Activated CD8-positive, alpha-beta T cell treated with anti-CD3 and anti-CD28 coated beads for 36 hours (primary cell): ENCODE data around the gene ADGRG6. TPM values are rescaled to one million over a fixed set of nuclear protein-coding genes. Genes with fewer than 3 reads are reported as not detected.

ENCODE experiments used
- ATAC-seq: fragments of 200-7000 bp; cut with Tn5 transposase; one replicate; pipeline ENCODE4 v1.10.0; 2021; ENCODE audit warnings: mild to moderate bottlenecking, moderate library complexity
- CTCF ChIA-PET: fragments of 350-600 bp; sonication (Branson Sonifier 250); formaldehyde crosslinking; loops from one replicate; lab custom pipeline; 2021; ENCODE audit warnings: antibody characterized with exemption; lab: Charles Lee
- POLR2A ChIA-PET: fragments of 350-600 bp; sonication (Branson Sonifier 250); formaldehyde crosslinking; loops from one replicate; lab custom pipeline; 2021; ENCODE audit warnings: antibody characterized with exemption; lab: Charles Lee
- DNase-seq: peaks from one replicate; pipeline ENCODE4 v3.0.0-alpha.2; 2020
- H3K27ac Mint-ChIP-seq: one replicate; pipeline ENCODE4 v1.8.0; 2021; ENCODE audit warnings: mild to moderate bottlenecking, mixed read lengths
- H3K27me3 Mint-ChIP-seq: one replicate; pipeline ENCODE4 v1.8.0; 2021; ENCODE audit warnings: mixed read lengths
- H3K36me3 Mint-ChIP-seq: one replicate; pipeline ENCODE4 v1.8.0; 2021; ENCODE audit warnings: low read depth, mixed read lengths
- H3K4me1 Mint-ChIP-seq: one replicate; pipeline ENCODE4 v1.8.0; 2021; ENCODE audit warnings: low read depth, mixed read lengths
- H3K4me3 Mint-ChIP-seq: one replicate; pipeline ENCODE4 v1.8.0; 2021; ENCODE audit warnings: mild to moderate bottlenecking, moderate library complexity, mixed read lengths
- H3K9me3 Mint-ChIP-seq: one replicate; pipeline ENCODE4 v1.8.0; 2021; ENCODE audit warnings: mixed read lengths
- intact Hi-C: fragments of 100-400 bp; cut with micrococcal nuclease; formaldehyde crosslinking; loops from one replicate; pipeline ENCODE4 v1.10.0; 2022
- total RNA-seq, 2 experiments: library from RNA; stranded (reverse); gene quantifications; one replicate each; pipeline ENCODE4 v1.2.3, GENCODE V29; 2021
- TF ChIP-seq, protein P1 (sequence below): fragments of 200-600 bp; IDR thresholded peaks from one replicate; pipeline ENCODE4 v1.8.0; 2022; ENCODE audit warnings: antibody characterized with exemption, mild to moderate bottlenecking

The ADGRG6 gene
- total RNA-seq, 2 experiments from 2014 or later: 1.3 to 1.5 TPM

DNA sequence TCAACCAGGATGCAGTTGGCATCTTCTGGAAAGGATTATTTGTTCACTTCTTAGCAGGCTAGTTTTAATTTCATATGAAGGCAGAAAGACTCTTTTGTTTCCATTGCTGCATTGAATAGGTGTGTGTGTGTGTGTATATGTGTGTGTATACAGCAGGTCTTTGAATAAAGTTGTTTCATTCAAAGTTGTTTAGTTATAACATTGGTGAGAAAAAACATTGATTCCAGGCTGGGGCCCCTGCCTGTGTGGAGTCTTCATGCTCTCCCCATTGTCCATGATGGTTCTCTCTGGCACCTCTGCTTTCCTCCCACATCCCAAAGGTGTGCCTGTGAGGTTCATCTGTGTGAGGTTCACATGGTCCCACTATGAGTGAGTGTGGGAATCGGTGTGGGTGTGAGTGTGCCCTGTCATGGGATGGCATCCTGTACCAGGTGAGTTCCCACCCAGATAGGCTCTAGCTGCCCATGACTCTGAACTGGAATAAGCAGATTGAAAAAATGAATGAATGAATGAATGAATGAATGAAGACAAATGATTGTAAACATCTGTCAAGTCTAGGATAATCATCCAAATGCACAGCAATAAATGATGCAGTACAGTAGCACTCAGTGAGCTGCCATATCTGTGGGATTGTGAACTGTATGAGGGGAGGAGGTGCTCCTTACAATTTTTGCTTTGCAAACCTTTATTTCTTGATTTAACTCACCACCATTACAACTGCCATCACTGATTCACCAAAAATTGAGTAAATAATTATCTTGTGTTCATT lies 156.0 kb downstream of the ADGRG6 start:
- TF ChIP-seq, protein P1, sequence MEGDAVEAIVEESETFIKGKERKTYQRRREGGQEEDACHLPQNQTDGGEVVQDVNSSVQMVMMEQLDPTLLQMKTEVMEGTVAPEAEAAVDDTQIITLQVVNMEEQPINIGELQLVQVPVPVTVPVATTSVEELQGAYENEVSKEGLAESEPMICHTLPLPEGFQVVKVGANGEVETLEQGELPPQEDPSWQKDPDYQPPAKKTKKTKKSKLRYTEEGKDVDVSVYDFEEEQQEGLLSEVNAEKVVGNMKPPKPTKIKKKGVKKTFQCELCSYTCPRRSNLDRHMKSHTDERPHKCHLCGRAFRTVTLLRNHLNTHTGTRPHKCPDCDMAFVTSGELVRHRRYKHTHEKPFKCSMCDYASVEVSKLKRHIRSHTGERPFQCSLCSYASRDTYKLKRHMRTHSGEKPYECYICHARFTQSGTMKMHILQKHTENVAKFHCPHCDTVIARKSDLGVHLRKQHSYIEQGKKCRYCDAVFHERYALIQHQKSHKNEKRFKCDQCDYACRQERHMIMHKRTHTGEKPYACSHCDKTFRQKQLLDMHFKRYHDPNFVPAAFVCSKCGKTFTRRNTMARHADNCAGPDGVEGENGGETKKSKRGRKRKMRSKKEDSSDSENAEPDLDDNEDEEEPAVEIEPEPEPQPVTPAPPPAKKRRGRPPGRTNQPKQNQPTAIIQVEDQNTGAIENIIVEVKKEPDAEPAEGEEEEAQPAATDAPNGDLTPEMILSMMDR: no peak
- Mint-ChIP-seq H3K4me1 (peaks cover 9% of the 10 kb centered on the region), H3K9me3 (peaks cover 10% of the 10 kb centered on the region), H3K27me3 (no peaks in the 10 kb centered on the region), H3K36me3 (peaks cover 3% of the 10 kb centered on the region), H3K27ac (no peak overlapping the region), H3K4me3 (no peak overlapping the region)
- no peak for DNase-seq
- CTCF ChIA-PET: no interaction called here
- intact Hi-C loops: no loop called here
- POLR2A ChIA-PET: interaction anchor here (1.0 kb wide), 1 partner anchor 20 kb away, joined by 3 read pairs; no protein-coding TSS in a partner anchor
- ATAC-seq: no peak

DNA sequence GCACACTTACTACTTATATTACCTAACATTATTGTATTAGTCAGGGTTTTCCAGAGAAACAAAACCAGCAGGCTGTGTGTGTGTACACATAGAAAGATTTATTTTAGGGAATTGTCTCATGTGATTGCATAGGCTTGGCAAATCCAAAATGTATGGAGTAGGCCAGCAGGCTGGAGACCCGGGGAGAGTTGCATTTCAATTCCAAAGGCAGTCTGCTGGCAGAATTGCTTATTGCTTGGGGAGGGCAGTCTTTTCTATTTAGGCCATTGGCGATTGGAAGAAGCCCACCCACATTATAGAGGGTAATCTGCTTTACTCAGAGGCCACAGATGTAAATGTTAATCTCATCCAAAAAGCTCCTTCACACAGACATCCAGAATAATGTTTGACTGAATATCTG lies 157.0 kb downstream of the ADGRG6 start:
- CTCF ChIA-PET: interaction anchor here (0.8 kb wide), 1 partner anchor 606 kb away, joined by 3 read pairs; no protein-coding TSS in a partner anchor
- peaks cover 3% of the 10 kb centered on the region for H3K36me3 Mint-ChIP-seq
- intact Hi-C loops: no loop called here

DNA sequence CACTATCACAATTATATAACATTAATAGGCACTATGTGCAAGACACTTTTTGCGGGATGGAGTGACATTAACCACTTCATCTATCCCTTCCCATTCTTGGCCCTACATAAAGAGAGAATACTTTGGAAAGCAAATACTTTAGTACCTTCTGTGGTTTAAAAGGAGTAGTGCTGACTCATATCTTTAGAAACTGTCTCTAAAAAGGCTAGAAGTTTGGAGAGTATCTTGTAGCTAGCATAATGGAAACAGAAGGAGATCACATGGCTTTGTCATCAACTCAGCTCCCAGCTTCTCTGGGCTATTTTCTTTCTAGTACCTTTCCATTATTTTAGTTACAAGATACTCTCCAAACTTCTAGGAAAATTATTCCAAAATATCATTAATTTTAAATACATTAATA lies 157.5 kb downstream of the ADGRG6 start:
- Mint-ChIP-seq H3K27me3 (no peaks in the 10 kb centered on the region), H3K27ac (no peak overlapping the region), H3K4me1 (peaks cover 9% of the 10 kb centered on the region), H3K36me3 (peaks cover 3% of the 10 kb centered on the region), H3K9me3 (peaks cover 10% of the 10 kb centered on the region), H3K4me3 (no peak overlapping the region)
- TF ChIP-seq, protein P1: no peak
- intact Hi-C loops: no loop called here
- ChIA-PET POLR2A (no interaction called here), CTCF (interaction anchor here (0.8 kb wide), 2 partner anchors 16 to 605 kb away, joined by 3 read pairs; no protein-coding TSS in a partner anchor)
- ATAC-seq (peak; percentile 39), DNase-seq (no peak)

More for the DNA sequence above, 157.0 kb downstream of the ADGRG6 start:
- TF ChIP-seq, protein P1: no peak
- H3K9me3 Mint-ChIP-seq: peaks cover 10% of the 10 kb centered on the region
- DNase-seq: no peak
- peaks cover 9% of the 10 kb centered on the region for H3K4me1 Mint-ChIP-seq
- no peak overlapping the region for H3K4me3 Mint-ChIP-seq
- no peak for ATAC-seq
- no peak overlapping the region for H3K27ac Mint-ChIP-seq
- POLR2A ChIA-PET: no interaction called here
- H3K27me3 Mint-ChIP-seq: no peaks in the 10 kb centered on the region

DNA sequence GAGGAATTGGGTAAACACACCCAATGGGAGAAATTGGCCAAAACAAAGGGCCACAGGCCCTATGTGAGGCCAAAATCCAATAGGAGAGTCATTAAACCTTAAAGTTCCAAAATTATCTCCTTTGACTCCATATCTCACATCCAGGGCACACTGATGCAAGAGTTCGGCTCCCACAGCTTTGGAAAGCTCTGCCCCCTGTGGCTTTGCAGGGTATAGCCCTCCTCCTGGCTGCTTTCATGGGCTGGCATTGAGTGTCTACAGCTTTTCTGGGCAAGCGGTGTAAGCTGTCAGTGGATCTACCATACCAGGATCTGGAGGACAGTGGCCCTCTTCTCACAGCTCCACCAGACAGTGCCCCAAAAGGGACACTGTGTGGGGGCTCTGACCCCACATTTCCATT lies 160.5 kb downstream of the ADGRG6 start:
- Mint-ChIP-seq H3K27ac (no peak overlapping the region), H3K36me3 (peaks cover 3% of the 10 kb centered on the region), H3K27me3 (no peaks in the 10 kb centered on the region), H3K4me1 (peaks cover 9% of the 10 kb centered on the region), H3K9me3 (peaks cover 10% of the 10 kb centered on the region), H3K4me3 (no peak overlapping the region)
- ATAC-seq (no peak), DNase-seq (no peak)
- ChIA-PET POLR2A (no interaction called here), CTCF (no interaction called here)
- intact Hi-C loops: no loop called here
- TF ChIP-seq, protein P1: no peak

DNA sequence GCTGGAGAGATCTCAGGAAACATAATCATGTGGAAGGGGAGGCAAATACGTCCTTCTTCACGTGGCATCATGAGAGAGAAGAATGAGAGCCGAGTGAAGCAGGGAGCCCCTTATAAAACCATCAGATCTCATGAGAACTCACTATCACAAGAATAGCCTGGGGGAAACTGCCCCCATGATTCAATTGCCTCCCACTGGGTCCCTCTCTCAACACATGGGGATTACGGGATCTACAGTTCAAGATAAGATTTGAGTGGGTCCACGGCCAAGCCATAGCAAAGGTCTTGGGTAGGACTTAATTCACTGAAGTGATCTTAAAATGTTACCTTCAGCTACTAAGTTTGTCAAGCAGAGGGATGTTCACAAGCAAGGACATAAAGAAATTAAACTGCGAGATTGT lies 162.2 kb downstream of the ADGRG6 start:
- DNase-seq (no peak), ATAC-seq (no peak)
- peaks cover 10% of the 10 kb centered on the region for H3K9me3 Mint-ChIP-seq
- peaks cover 8% of the 10 kb centered on the region for H3K4me1 Mint-ChIP-seq
- TF ChIP-seq, protein P1: no peak
- peaks cover 3% of the 10 kb centered on the region for H3K36me3 Mint-ChIP-seq
- no peak overlapping the region for H3K27ac Mint-ChIP-seq
- H3K4me3 Mint-ChIP-seq: no peak overlapping the region
- intact Hi-C loops: no loop called here
- CTCF ChIA-PET: interaction anchor here (1.0 kb wide), 1 partner anchor 11 kb away, joined by 5 read pairs; no protein-coding TSS in a partner anchor
- H3K27me3 Mint-ChIP-seq: no peaks in the 10 kb centered on the region
- POLR2A ChIA-PET: no interaction called here
